Gastrocnemius medialis (tissue), 4 donors: ENCODE results near the gene THBS4. TPM values are rescaled to one million over a fixed set of nuclear protein-coding genes. Genes with fewer than 3 reads are reported as not detected.

Source experiments
- ATAC-seq, 2 donors: fragments of 150-250 bp; one replicate each; pipeline ENCODE4 v1.9.1; 2016
- DNase-seq, 2 donors: peaks; one replicate each; pipeline ENCODE4 v3.0.0-alpha.2; 2019
- H3K27ac ChIP-seq, 4 donors: fragments of 200-600 bp; sonication (generic); 1 replicate in 1 of 4; 2 replicates in 3 of 4; pipeline ENCODE4 v1.5.1; 2016 to 2018; ENCODE audit warnings: mild to moderate bottlenecking in 2 of 4, moderate library complexity in 1 of 4
- H3K27me3 ChIP-seq, 3 donors: fragments of 200-600 bp; sonication (generic) in 2 of 3; 1 replicate in 1 of 3; 2 replicates in 2 of 3; pipeline versions ENCODE4 v1.5.1 to v1.6.0; 2016 to 2019; ENCODE audit warnings: mild to moderate bottlenecking in 1 of 3, moderate library complexity in 1 of 3
- H3K36me3 ChIP-seq, 2 donors: fragments of 200-600 bp; sonication (generic) in 1 of 2; one replicate each; pipeline ENCODE4 v1.5.1; 2017 to 2018
- H3K4me1 ChIP-seq, 2 donors: fragments of 200-600 bp; sonication (generic) in 1 of 2; one replicate each; pipeline ENCODE4 v1.5.1; 2016 to 2017; ENCODE audit warnings: mild to moderate bottlenecking in 2 of 2
- H3K4me3 ChIP-seq, 4 donors: fragments of 200-600 bp; sonication (generic) in 3 of 4; 1 replicate in 1 of 4; 2 replicates in 3 of 4; pipeline ENCODE4 v1.5.1; 2016 to 2019; ENCODE audit warnings: mild to moderate bottlenecking in 2 of 4
- H3K9me3 ChIP-seq, 3 donors: fragments of 200-600 bp; sonication (generic) in 2 of 3; 1 replicate in 1 of 3; 2 replicates in 2 of 3; pipeline ENCODE4 v1.5.1; 2016 to 2019
- CTCF ChIP-seq, 5 experiments: fragments of 450-650 bp in 3 of 5; fragments of 200-600 bp in 2 of 5; sonication (generic) in 2 of 5; IDR thresholded peaks in 4 of 5; conservative IDR thresholded peaks in 1 of 5; 1 replicate in 4 of 5; 2 replicates in 1 of 5; pipeline ENCODE4 v1.5.1; 2016 to 2019; ENCODE audit warnings: antibody characterized with exemption in 5 of 5, mild to moderate bottlenecking in 3 of 5, moderate library complexity in 3 of 5
- POLR2A ChIP-seq, 2 donors: fragments of 450-650 bp; IDR thresholded peaks; one replicate each; pipeline ENCODE4 v1.6.1; 2017; ENCODE audit warnings: antibody characterized with exemption in 2 of 2, mild to moderate bottlenecking in 2 of 2, moderate library complexity in 2 of 2
- in situ Hi-C, 4 donors: fragments of 200-750 bp; cut with MboI; loops; one replicate each; pipeline versions ENCODE4 v1.15.0 to v1.8.0; 2017; ENCODE audit warnings: low sequenced_read_pairs in 4 of 4
- intact Hi-C: fragments of 100-400 bp; cut with DNase I; formaldehyde crosslinking; loops from one replicate; pipeline ENCODE4 v1.15.1; 2023; ENCODE audit warnings: low total_unique reads
- total RNA-seq, 4 donors: library from RNA; depleted of rRNA; stranded (reverse); fragments of >200 nt; gene quantifications; one replicate each; pipeline versions ENCODE4 v1.1.0 to v1.2.3, GENCODE V29; 2016

Gene THBS4
- total RNA-seq, 4 donors from 2014 or later = 23.3 to 336 (median 38.4) TPM

- no peak overlapping the region for H3K27ac ChIP-seq
- ATAC-seq (no peak), DNase-seq (no peak)
- H3K4me1 ChIP-seq = no peaks in the 10 kb centered on the region
- in situ Hi-C loops = loop anchor here (5.0 to 25.0 kb wide), 4 partner anchors 182 to 570 kb away; partner anchors contain the start of genes DHFR (in 1 of the 4) and MSH3 (in 1 of the 4)
- H3K9me3 ChIP-seq = no peaks in the 10 kb centered on the region
- intact Hi-C loops = loop anchor here (2.0 to 5.0 kb wide), 2 partner anchors 216 to 315 kb away; partner anchors contain the start of gene ZFYVE16
- H3K36me3 ChIP-seq = no peaks in the 10 kb centered on the region
- no peaks in the 10 kb centered on the region for H3K27me3 ChIP-seq
- TF ChIP-seq CTCF (IDR thresholded peaks at IDR 0.05 in 4 of 5, conservative IDR thresholded peaks at IDR 0.05 in 1 of 5) (no peak), POLR2A (IDR thresholded peaks at IDR 0.05) (no peak)
- no peak overlapping the region for H3K4me3 ChIP-seq
Measured at GRCh38 chr5:80092486-80093107, 57.4 kb downstream of the THBS4 start.

- in situ Hi-C loops = loop anchor here (5.0 to 25.0 kb wide), 4 partner anchors 181 to 569 kb away; partner anchors contain the start of genes DHFR (in 1 of the 4) and MSH3 (in 1 of the 4)
- intact Hi-C loops = loop anchor here (2.0 to 5.0 kb wide), 2 partner anchors 215 to 314 kb away; partner anchors contain the start of gene ZFYVE16
- ATAC-seq = no peak
Measured at GRCh38 chr5:80093796-80094195, 58.6 kb downstream of the THBS4 start.

GRCh38 chr5:80094236-80094738 is 59.1 kb downstream of the THBS4 start:
- Histone ChIP-seq H3K9me3 (no peaks in the 10 kb centered on the region), H3K36me3 (no peaks in the 10 kb centered on the region), H3K27me3 (no peaks in the 10 kb centered on the region), H3K4me1 (no peaks in the 10 kb centered on the region), H3K4me3 (no peak overlapping the region), H3K27ac (no peak overlapping the region)
- DNase-seq = no peak
- no peak for ATAC-seq
- TF ChIP-seq CTCF (IDR thresholded peaks at IDR 0.05 in 4 of 5, conservative IDR thresholded peaks at IDR 0.05 in 1 of 5) (no peak), POLR2A (IDR thresholded peaks at IDR 0.05) (no peak)
- in situ Hi-C loops = loop anchor here (5.0 to 25.0 kb wide), 4 partner anchors 181 to 568 kb away; partner anchors contain the start of genes DHFR (in 1 of the 4) and MSH3 (in 1 of the 4)
- intact Hi-C loops = loop anchor here (5.0 kb wide), 1 partner anchor 313 kb away; the partner anchor contains the start of gene ZFYVE16

More at GRCh38 chr5:80093796-80094195, 58.6 kb downstream of the THBS4 start:
- TF ChIP-seq POLR2A (IDR thresholded peaks at IDR 0.05) = no peak
- no peak for TF ChIP-seq CTCF (IDR thresholded peaks at IDR 0.05 in 4 of 5, conservative IDR thresholded peaks at IDR 0.05 in 1 of 5)
- DNase-seq = no peak
- Histone ChIP-seq H3K27me3 (no peaks in the 10 kb centered on the region), H3K9me3 (no peaks in the 10 kb centered on the region), H3K36me3 (no peaks in the 10 kb centered on the region), H3K4me1 (no peaks in the 10 kb centered on the region), H3K4me3 (no peak overlapping the region), H3K27ac (no peak overlapping the region)

- Histone ChIP-seq H3K27me3 (no peaks in the 10 kb centered on the region), H3K36me3 (no peaks in the 10 kb centered on the region), H3K4me3 (no peak overlapping the region), H3K4me1 (no peaks in the 10 kb centered on the region), H3K27ac (no peak overlapping the region), H3K9me3 (no peaks in the 10 kb centered on the region)
- intact Hi-C loops (no loop called here), in situ Hi-C loops (loop anchor here in 3 of 4 donors (10.0 to 25.0 kb wide), 3 partner anchors 177 to 565 kb away; partner anchors contain the start of genes DHFR (in 1 of the 3) and MSH3 (in 1 of the 3))
- ATAC-seq = no peak
- TF ChIP-seq POLR2A (IDR thresholded peaks at IDR 0.05) (no peak), CTCF (IDR thresholded peaks at IDR 0.05 in 4 of 5, conservative IDR thresholded peaks at IDR 0.05 in 1 of 5) (no peak)
- no peak for DNase-seq
Measured at GRCh38 chr5:80097451-80097850, 62.3 kb downstream of the THBS4 start.
